Fibroblast of villous mesenchyme (primary cell): Measurements from ENCODE around the gene USB1. TPM values are rescaled to one million over a fixed set of nuclear protein-coding genes. Genes with fewer than 3 reads are reported as not detected.

ENCODE experiments used
- DNase-seq: peaks from one replicate; pipeline ENCODE4 v3.0.0-alpha.2; 2010; ENCODE audit warnings: low read depth
- H3K4me3 ChIP-seq: 2 replicates; pipeline ENCODE4 v1.5.1; 2011; ENCODE audit warnings: low read depth, mild to moderate bottlenecking, low read length
- CTCF ChIP-seq: IDR thresholded peaks from 2 replicates; pipeline ENCODE4 v1.5.1; 2012; ENCODE audit warnings: low read depth, mild to moderate bottlenecking, low read length; ENCODE audit not compliant: insufficient read depth
- total RNA-seq: library from RNA; depleted of rRNA; stranded (reverse); fragments of >200 nt; gene quantifications from 2 replicates; pipeline ENCODE4 v1.2.3, GENCODE V29; 2012

USB1 gene
- total RNA-seq, 1 donor, result 32.4 TPM

- no peak for DNase-seq
- TF ChIP-seq CTCF, result no peak
- H3K4me3 ChIP-seq, result no peak overlapping the region
These were observed 45.7 kb downstream of the USB1 start for GRCh38 chr16:58046936-58047335.

- no peak overlapping the region for H3K4me3 ChIP-seq
- TF ChIP-seq CTCF, result no peak
- DNase-seq, result no peak
These were observed 46.5 kb downstream of the USB1 start for GRCh38 chr16:58047557-58048348.

GRCh38 chr16:58048494-58049231, 47.5 kb downstream of the USB1 start:
- TF ChIP-seq CTCF, result no peak
- no peak overlapping the region for H3K4me3 ChIP-seq
- DNase-seq, result no peak

- no peak for TF ChIP-seq CTCF
- H3K4me3 ChIP-seq, result no peak overlapping the region
- DNase-seq, result no peak
These were observed 48.3 kb downstream of the USB1 start for GRCh38 chr16:58049232-58050185.

- H3K4me3 ChIP-seq, result no peak overlapping the region
- TF ChIP-seq CTCF, result no peak
- no peak for DNase-seq
These were observed 50.1 kb downstream of the USB1 start for GRCh38 chr16:58051296-58051695.

- no peak for DNase-seq
- no peak for TF ChIP-seq CTCF
- H3K4me3 ChIP-seq, result no peak overlapping the region
These were observed 50.8 kb downstream of the USB1 start for GRCh38 chr16:58051821-58052603.
